GM12878 (cell line): ENCODE data around the gene TBCK. TPM values are rescaled to one million over a fixed set of nuclear protein-coding genes. Genes with fewer than 3 reads are reported as not detected.

Experiments used
- ATAC-seq: fragments of 200-7000 bp; cut with Tn5 transposase; 3 replicates; pipeline ENCODE4 v1.9.1; 2020; ENCODE audit warnings: mild to moderate bottlenecking, moderate library complexity
- BruUV-seq: library from RNA; stranded (reverse); fragments of 400-500 nt; replicated peaks from 2 replicates; lab custom pipeline; 2021; lab: Mats Ljungman, UMichigan
- CTCF ChIA-PET: fragments of 300-600 bp; sonication (Branson Sonifier 250); formaldehyde crosslinking; extraction: SDS; loops from one replicate; lab custom pipeline; 2021; ENCODE audit warnings: inconsistent platforms; lab: Yijun Ruan, JAX
- POLR2A ChIA-PET: fragments of 350-600 bp; formaldehyde crosslinking; extraction: SDS; loops from one replicate; lab custom pipeline; 2021; ENCODE audit warnings: inconsistent platforms; lab: Charles Lee
- RAD21 ChIA-PET: fragments of 300-600 bp; sonication (Branson Sonifier 250); formaldehyde crosslinking; loops from one replicate; lab custom pipeline; 2023; ENCODE audit warnings: antibody characterized with exemption; ENCODE audit not compliant: unreplicated experiment; lab: Charles Lee
- SMC1A ChIA-PET: fragments of 300-600 bp; sonication (Branson Sonifier 250); formaldehyde crosslinking; loops from one replicate; lab custom pipeline; 2023; ENCODE audit not compliant: unreplicated experiment, uncharacterized antibody; lab: Charles Lee
- DNase-seq: peaks from one replicate; pipeline ENCODE4 v3.0.0-alpha.2; 2011; ENCODE audit warnings: low read depth, low spot score
- FAIRE-seq: peaks from 3 replicates; lab custom pipeline; 2011; peaks lifted over from hg19 to GRCh38; lab: Jason Lieb, UNC
- H2AFZ ChIP-seq: 2 replicates; pipeline ENCODE4 v1.6.0; 2011; ENCODE audit warnings: low read depth, low read length, control low read depth; ENCODE audit not compliant: control insufficient read depth
- H3K27ac ChIP-seq: 2 replicates; pipeline ENCODE4 v1.5.1; 2011; ENCODE audit warnings: control low read depth; ENCODE audit not compliant: control insufficient read depth, insufficient read depth
- H3K27me3 ChIP-seq, 2 experiments: replicated peaks in 1 of 2; 2 replicates each; pipeline versions ENCODE4 v1.6.0 to v1.6.1; 2011; ENCODE audit warnings: low read length in 1 of 2; ENCODE audit not compliant: control insufficient read depth in 2 of 2, insufficient read depth in 2 of 2
- H3K36me3 ChIP-seq, 2 experiments: 2 replicates each; pipeline ENCODE4 v1.5.1; 2011; ENCODE audit warnings: low read length in 1 of 2; ENCODE audit not compliant: control insufficient read depth in 2 of 2, insufficient read depth in 2 of 2
- H3K4me1 ChIP-seq: 2 replicates; pipeline ENCODE4 v1.6.1; 2011; ENCODE audit warnings: mild to moderate bottlenecking, low read length, moderate library complexity, mixed read lengths; ENCODE audit not compliant: control insufficient read depth, insufficient read depth
- H3K4me2 ChIP-seq: 2 replicates; pipeline ENCODE4 v1.6.0; 2011; ENCODE audit warnings: control low read depth; ENCODE audit not compliant: control insufficient read depth, insufficient read depth
- H3K4me3 ChIP-seq: fragments of 200-600 bp; sonication (generic); 2 replicates; pipeline ENCODE4 v1.5.1; 2016
- H3K79me2 ChIP-seq: 2 replicates; pipeline ENCODE4 v1.6.0; 2011; ENCODE audit warnings: low read length; ENCODE audit not compliant: control insufficient read depth, insufficient read depth
- H3K9ac ChIP-seq: 2 replicates; pipeline ENCODE4 v1.8.0; 2011; ENCODE audit warnings: low read length, control low read depth, mixed read lengths; ENCODE audit not compliant: control insufficient read depth, insufficient read depth
- H3K9me3 ChIP-seq: replicated peaks from 3 replicates; pipeline ENCODE4 v1.5.1; 2011; ENCODE audit warnings: mild to moderate bottlenecking, low read length; ENCODE audit not compliant: control insufficient read depth, insufficient read depth
- H4K20me1 ChIP-seq: 2 replicates; pipeline ENCODE4 v1.6.0; 2011; ENCODE audit not compliant: control insufficient read depth, insufficient read depth
- ATF7 ChIP-seq: fragments of 450-650 bp; IDR thresholded peaks from 2 replicates; pipeline ENCODE4 v1.6.1; 2016; ENCODE audit warnings: low read depth, mild to moderate bottlenecking
- BHLHE40 ChIP-seq, 2 experiments: fragments of 450-650 bp in 1 of 2; IDR thresholded peaks; 2 replicates each; pipeline ENCODE4 v1.6.1; 2011 to 2017; ENCODE audit warnings: low read depth in 2 of 2, borderline replicate concordance in 1 of 2, improper control_type of control experiment in 1 of 2, low read length in 1 of 2, mild to moderate bottlenecking in 1 of 2
- BMI1 ChIP-seq: fragments of 450-650 bp; IDR thresholded peaks from 2 replicates; pipeline ENCODE4 v1.6.1; 2016; ENCODE audit warnings: mild to moderate bottlenecking, moderate library complexity, borderline replicate concordance
- HDGF ChIP-seq: fragments of 450-650 bp; IDR thresholded peaks from 2 replicates; pipeline ENCODE4 v1.6.1; 2016; ENCODE audit warnings: antibody characterized with exemption
- JUNB ChIP-seq: IDR thresholded peaks from 2 replicates; pipeline ENCODE4 v1.6.1; 2016; ENCODE audit warnings: antibody characterized with exemption, mild to moderate bottlenecking
- POLR2A ChIP-seq: IDR thresholded peaks from 2 replicates; pipeline ENCODE4 v1.6.1; 2011; ENCODE audit warnings: low read depth, mild to moderate bottlenecking, low read length
- SMAD5 ChIP-seq: IDR thresholded peaks from 2 replicates; pipeline ENCODE4 v1.6.1; 2016; ENCODE audit warnings: antibody characterized with exemption, low read depth
- TCF3 ChIP-seq: IDR thresholded peaks from 2 replicates; pipeline ENCODE4 v1.6.1; 2012; ENCODE audit warnings: low read depth, mild to moderate bottlenecking, low read length, borderline replicate concordance; ENCODE audit not compliant: insufficient read depth
- ZNF274 ChIP-seq: IDR thresholded peaks from one replicate; pipeline ENCODE4 v1.8.0; 2011; ENCODE audit not compliant: insufficient read length, insufficient read depth
- WGBS: methylation state at CpG from one replicate; pipeline ENCODE4 v1.1.6; 2016; ENCODE audit warnings: low lambda C conversion rate; ENCODE audit not compliant: insufficient replicate concordance, insufficient coverage; ENCODE audit errors: missing lambda C conversion rate; 5-methylcytosine and 5-hydroxymethylcytosine counted together
- in situ Hi-C: fragments of 300-500 bp; cut with MboI; formaldehyde crosslinking; loops from 9 replicates; pipeline ENCODE4 v1.14.3; 2018; ENCODE audit warnings: mixed read lengths
- intact Hi-C: fragments of 100-400 bp; cut with micrococcal nuclease; formaldehyde crosslinking; loops from one replicate; pipeline ENCODE4 v1.14.2; 2022; ENCODE audit not compliant: unreplicated experiment
- polyA plus RNA-seq, 11 experiments: library from polyadenylated mRNA; depleted of rRNA in 4 of 11; unstranded in 6 of 11; stranded (reverse) in 5 of 11; fragments of >200 nt; fragmentation: Nextera tagmentation in 4 of 11; fragmentation: Illumina TruSeq in 1 of 11; extraction: Ambion mirVana in 4 of 11; extraction: Trizol in 1 of 11; gene quantifications; 1 replicate in 1 of 11; 2 replicates in 10 of 11; pipeline versions ENCODE4 v1.2.1 to v1.2.3, GENCODE V29; 2011 to 2016; ENCODE audit warnings: inconsistent platforms in 2 of 11, missing spikeins in 2 of 11, low read depth in 1 of 11
- total RNA-seq, 4 experiments: library from RNA; depleted of rRNA in 3 of 4; stranded (reverse); fragments of >200 nt in 3 of 4; fragmentation: Illumina TruSeq in 1 of 4; extraction: Trizol in 1 of 4; gene quantifications; 2 replicates each; pipeline versions ENCODE4 v1.2.1 to v1.2.3, GENCODE V29; 2013 to 2021
- TF ChIP-seq, protein P1 (sequence below): fragments of 450-650 bp; IDR thresholded peaks from 2 replicates; pipeline ENCODE4 v1.6.1; 2014; ENCODE audit warnings: mild to moderate bottlenecking
- TF ChIP-seq, protein P2 (sequence below): fragments of 450-650 bp; IDR thresholded peaks from 2 replicates; pipeline ENCODE4 v1.6.1; 2017; ENCODE audit warnings: mild to moderate bottlenecking, low read depth, inconsistent platforms; ENCODE audit not compliant: poor library complexity, severe bottlenecking
- TF ChIP-seq, protein P3 (sequence below): fragments of 450-650 bp; formaldehyde crosslinking; IDR thresholded peaks from 2 replicates; pipeline ENCODE4 v1.4.0; 2020; ENCODE audit warnings: mild to moderate bottlenecking, moderate library complexity

TBCK gene
- total and polyA plus RNA-seq, 10 of the 15 experiments (the other 5 are each of a cell fraction or from before 2014, with no cell fraction given): 4.1 to 30.3 (median 20.2) TPM

DNA sequence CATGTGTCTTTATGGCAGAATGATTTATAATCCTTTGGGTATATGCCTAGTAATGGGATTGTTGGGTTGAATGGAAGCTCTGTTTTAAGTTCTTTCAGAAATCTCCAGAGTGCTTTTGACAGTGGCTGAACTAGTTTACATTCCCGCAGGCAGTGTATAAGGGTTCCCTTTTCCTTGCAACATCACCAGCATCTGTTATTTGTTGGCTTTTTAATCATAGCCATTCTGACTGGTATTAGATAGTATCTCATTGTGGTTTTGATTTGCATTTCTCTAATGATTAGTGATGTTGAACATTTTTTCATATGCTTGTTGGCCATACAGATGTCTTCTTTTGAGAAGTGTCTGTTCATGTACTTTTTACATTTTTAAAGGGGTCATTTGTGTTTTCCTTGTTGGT, 129.8 kb downstream of the TBCK start:
- ATAC-seq (no peak), DNase-seq (no peak), FAIRE-seq (no peak)
- ChIA-PET CTCF (interaction anchor here (1.0 to 1.2 kb wide), 2 partner anchors 15 to 40 kb away, joined by 3 to 5 read pairs; no protein-coding TSS in a partner anchor), SMC1A (no interaction called here), POLR2A (no interaction called here), RAD21 (no interaction called here)
- Histone ChIP-seq H3K9me3 (no peaks in the 10 kb centered on the region), H3K79me2 (no peaks in the 10 kb centered on the region), H3K36me3 (no peaks in the 10 kb centered on the region), H3K27me3 (no peaks in the 10 kb centered on the region), H3K4me2 (no peak overlapping the region), H2AFZ (no peak overlapping the region), H4K20me1 (no peaks in the 10 kb centered on the region), H3K4me1 (no peaks in the 10 kb centered on the region), H3K4me3 (no peak overlapping the region), H3K9ac (no peak overlapping the region), H3K27ac (no peak overlapping the region)
- WGBS: 100% methylated on average over 1 of the region's 1 CpG
- BruUV-seq: no TSS peak
- in situ Hi-C loops: no loop called here
- TF ChIP-seq ZNF274: no peak
- no peak for TF ChIP-seq POLR2A
- TF ChIP-seq BHLHE40 (IDR thresholded peaks at IDR 0.05; ENCODE audit: borderline replicate concordance in 1 of 2, low read depth in 2 of 2, low read length in 1 of 2): no peak
- no peak for TF ChIP-seq ATF7
- TF ChIP-seq, protein P1, sequence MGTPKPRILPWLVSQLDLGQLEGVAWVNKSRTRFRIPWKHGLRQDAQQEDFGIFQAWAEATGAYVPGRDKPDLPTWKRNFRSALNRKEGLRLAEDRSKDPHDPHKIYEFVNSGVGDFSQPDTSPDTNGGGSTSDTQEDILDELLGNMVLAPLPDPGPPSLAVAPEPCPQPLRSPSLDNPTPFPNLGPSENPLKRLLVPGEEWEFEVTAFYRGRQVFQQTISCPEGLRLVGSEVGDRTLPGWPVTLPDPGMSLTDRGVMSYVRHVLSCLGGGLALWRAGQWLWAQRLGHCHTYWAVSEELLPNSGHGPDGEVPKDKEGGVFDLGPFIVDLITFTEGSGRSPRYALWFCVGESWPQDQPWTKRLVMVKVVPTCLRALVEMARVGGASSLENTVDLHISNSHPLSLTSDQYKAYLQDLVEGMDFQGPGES: no peak
- no peak for TF ChIP-seq JUNB
- TF ChIP-seq TCF3: no peak
- TF ChIP-seq HDGF: no peak
- TF ChIP-seq BMI1: no peak
- TF ChIP-seq SMAD5: no peak
- TF ChIP-seq, protein P2, sequence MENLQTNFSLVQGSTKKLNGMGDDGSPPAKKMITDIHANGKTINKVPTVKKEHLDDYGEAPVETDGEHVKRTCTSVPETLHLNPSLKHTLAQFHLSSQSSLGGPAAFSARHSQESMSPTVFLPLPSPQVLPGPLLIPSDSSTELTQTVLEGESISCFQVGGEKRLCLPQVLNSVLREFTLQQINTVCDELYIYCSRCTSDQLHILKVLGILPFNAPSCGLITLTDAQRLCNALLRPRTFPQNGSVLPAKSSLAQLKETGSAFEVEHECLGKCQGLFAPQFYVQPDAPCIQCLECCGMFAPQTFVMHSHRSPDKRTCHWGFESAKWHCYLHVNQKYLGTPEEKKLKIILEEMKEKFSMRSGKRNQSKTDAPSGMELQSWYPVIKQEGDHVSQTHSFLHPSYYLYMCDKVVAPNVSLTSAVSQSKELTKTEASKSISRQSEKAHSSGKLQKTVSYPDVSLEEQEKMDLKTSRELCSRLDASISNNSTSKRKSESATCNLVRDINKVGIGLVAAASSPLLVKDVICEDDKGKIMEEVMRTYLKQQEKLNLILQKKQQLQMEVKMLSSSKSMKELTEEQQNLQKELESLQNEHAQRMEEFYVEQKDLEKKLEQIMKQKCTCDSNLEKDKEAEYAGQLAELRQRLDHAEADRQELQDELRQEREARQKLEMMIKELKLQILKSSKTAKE: no peak
- TF ChIP-seq, protein P3, sequence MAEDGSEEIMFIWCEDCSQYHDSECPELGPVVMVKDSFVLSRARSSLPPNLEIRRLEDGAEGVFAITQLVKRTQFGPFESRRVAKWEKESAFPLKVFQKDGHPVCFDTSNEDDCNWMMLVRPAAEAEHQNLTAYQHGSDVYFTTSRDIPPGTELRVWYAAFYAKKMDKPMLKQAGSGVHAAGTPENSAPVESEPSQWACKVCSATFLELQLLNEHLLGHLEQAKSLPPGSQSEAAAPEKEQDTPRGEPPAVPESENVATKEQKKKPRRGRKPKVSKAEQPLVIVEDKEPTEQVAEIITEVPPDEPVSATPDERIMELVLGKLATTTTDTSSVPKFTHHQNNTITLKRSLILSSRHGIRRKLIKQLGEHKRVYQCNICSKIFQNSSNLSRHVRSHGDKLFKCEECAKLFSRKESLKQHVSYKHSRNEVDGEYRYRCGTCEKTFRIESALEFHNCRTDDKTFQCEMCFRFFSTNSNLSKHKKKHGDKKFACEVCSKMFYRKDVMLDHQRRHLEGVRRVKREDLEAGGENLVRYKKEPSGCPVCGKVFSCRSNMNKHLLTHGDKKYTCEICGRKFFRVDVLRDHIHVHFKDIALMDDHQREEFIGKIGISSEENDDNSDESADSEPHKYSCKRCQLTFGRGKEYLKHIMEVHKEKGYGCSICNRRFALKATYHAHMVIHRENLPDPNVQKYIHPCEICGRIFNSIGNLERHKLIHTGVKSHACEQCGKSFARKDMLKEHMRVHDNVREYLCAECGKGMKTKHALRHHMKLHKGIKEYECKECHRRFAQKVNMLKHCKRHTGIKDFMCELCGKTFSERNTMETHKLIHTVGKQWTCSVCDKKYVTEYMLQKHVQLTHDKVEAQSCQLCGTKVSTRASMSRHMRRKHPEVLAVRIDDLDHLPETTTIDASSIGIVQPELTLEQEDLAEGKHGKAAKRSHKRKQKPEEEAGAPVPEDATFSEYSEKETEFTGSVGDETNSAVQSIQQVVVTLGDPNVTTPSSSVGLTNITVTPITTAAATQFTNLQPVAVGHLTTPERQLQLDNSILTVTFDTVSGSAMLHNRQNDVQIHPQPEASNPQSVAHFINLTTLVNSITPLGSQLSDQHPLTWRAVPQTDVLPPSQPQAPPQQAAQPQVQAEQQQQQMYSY: no peak
- intact Hi-C loops: no loop called here
